Glutamatergic neuron (in vitro differentiated cells): ENCODE measurements around the gene TUBGCP6. TPM values are rescaled to one million over a fixed set of nuclear protein-coding genes. Genes with fewer than 3 reads are reported as not detected.

ENCODE experiments used
- DNase-seq: peaks from one replicate; pipeline ENCODE4 v3.0.0; 2022
- H3K27ac Mint-ChIP-seq: one replicate; pipeline ENCODE4 v1.8.0; 2020; ENCODE audit warnings: mild to moderate bottlenecking, mixed read lengths, inconsistent platforms; ENCODE audit not compliant: unreplicated experiment
- H3K27me3 Mint-ChIP-seq: one replicate; pipeline ENCODE4 v1.8.0; 2020; ENCODE audit warnings: mild to moderate bottlenecking, moderate library complexity, mixed read lengths, inconsistent platforms; ENCODE audit not compliant: unreplicated experiment
- H3K36me3 Mint-ChIP-seq: one replicate; pipeline ENCODE4 v1.8.0; 2020; ENCODE audit warnings: mild to moderate bottlenecking, mixed read lengths, inconsistent platforms; ENCODE audit not compliant: unreplicated experiment
- H3K4me1 Mint-ChIP-seq: one replicate; pipeline ENCODE4 v1.8.0; 2020; ENCODE audit warnings: mild to moderate bottlenecking, low read depth, mixed read lengths, inconsistent platforms; ENCODE audit not compliant: unreplicated experiment
- H3K4me3 Mint-ChIP-seq: one replicate; pipeline ENCODE4 v1.8.0; 2020; ENCODE audit warnings: mild to moderate bottlenecking, mixed read lengths, inconsistent platforms; ENCODE audit not compliant: unreplicated experiment
- H3K9me3 Mint-ChIP-seq: one replicate; pipeline ENCODE4 v1.8.0; 2020; ENCODE audit warnings: mild to moderate bottlenecking, moderate library complexity, mixed read lengths, inconsistent platforms; ENCODE audit not compliant: unreplicated experiment
- CTCF ChIP-seq: fragments of 200-600 bp; sonication (generic); IDR thresholded peaks from one replicate; pipeline ENCODE4 v1.5.0; 2021; ENCODE audit not compliant: partially characterized antibody, unreplicated experiment
- total RNA-seq: library from RNA; stranded (reverse); fragmentation: NEBNext Ultra II Directional; extraction: Animal tissue kit (Norgen Biotek cat#: 25700); gene quantifications from one replicate; pipeline ENCODE4 v1.2.1, GENCODE V29; 2021; ENCODE audit not compliant: unreplicated experiment

The TUBGCP6 gene
- total RNA-seq, 1 donor from 2014 or later: 51.0 TPM

GRCh38 chr22:50200461-50201190, 44.2 kb downstream of the TUBGCP6 start, which contains the start of gene SELENOO:
SELENOO (plus strand) TSS chr22:50201011; CDS start chr22:50201037, 26 bp downstream.
- peak; percentile 97 for DNase-seq
- Mint-ChIP-seq H3K27me3 (peaks cover 10% of the 10 kb centered on the region), H3K4me3 (peak within 1 kb of the TSS; percentile 93), H3K36me3 (peaks cover 10% of the 10 kb centered on the region), H3K4me1 (peaks cover 8% of the 10 kb centered on the region), H3K9me3 (peaks cover 15% of the 10 kb centered on the region), H3K27ac (no peak within 1 kb of the TSS)
- no peak for TF ChIP-seq CTCF

GRCh38 chr22:50199829-50200460, 44.9 kb downstream of the TUBGCP6 start:
- no peak for TF ChIP-seq CTCF
- peak overlapping the region; percentile 74 for H3K4me3 Mint-ChIP-seq
- H3K9me3 Mint-ChIP-seq: peaks cover 15% of the 10 kb centered on the region
- DNase-seq: peak; percentile 59
- peaks cover 8% of the 10 kb centered on the region for H3K4me1 Mint-ChIP-seq
- peak overlapping the region; percentile 43 for H3K27ac Mint-ChIP-seq
- peaks cover 10% of the 10 kb centered on the region for H3K36me3 Mint-ChIP-seq
- H3K27me3 Mint-ChIP-seq: peaks cover 10% of the 10 kb centered on the region

- Mint-ChIP-seq H3K9me3 (peaks cover 10% of the 10 kb centered on the region), H3K4me1 (peaks cover 8% of the 10 kb centered on the region), H3K4me3 (peak overlapping the region; percentile 74), H3K36me3 (peaks cover 10% of the 10 kb centered on the region), H3K27ac (no peak overlapping the region), H3K27me3 (peaks cover 10% of the 10 kb centered on the region)
- no peak for TF ChIP-seq CTCF
- DNase-seq: no peak
Observed at GRCh38 chr22:50199251-50199721, 45.5 kb downstream of the TUBGCP6 start.

GRCh38 chr22:50198624-50199017, 46.2 kb downstream of the TUBGCP6 start:
- Mint-ChIP-seq H3K4me1 (peaks cover 8% of the 10 kb centered on the region), H3K27me3 (peaks cover 10% of the 10 kb centered on the region), H3K9me3 (peaks cover 9% of the 10 kb centered on the region), H3K27ac (no peak overlapping the region), H3K36me3 (peaks cover 6% of the 10 kb centered on the region), H3K4me3 (no peak overlapping the region)
- DNase-seq: no peak
- TF ChIP-seq CTCF: no peak
